Measurements from ENCODE around the gene MYL3. TPM values are rescaled to one million over a fixed set of nuclear protein-coding genes. Genes with fewer than 3 reads are reported as not detected.

MYL3 gene
- total RNA-seq, 4 donors from 2014 or later, result 1.5 to 17.3 TPM; not detected in 2

DNA sequence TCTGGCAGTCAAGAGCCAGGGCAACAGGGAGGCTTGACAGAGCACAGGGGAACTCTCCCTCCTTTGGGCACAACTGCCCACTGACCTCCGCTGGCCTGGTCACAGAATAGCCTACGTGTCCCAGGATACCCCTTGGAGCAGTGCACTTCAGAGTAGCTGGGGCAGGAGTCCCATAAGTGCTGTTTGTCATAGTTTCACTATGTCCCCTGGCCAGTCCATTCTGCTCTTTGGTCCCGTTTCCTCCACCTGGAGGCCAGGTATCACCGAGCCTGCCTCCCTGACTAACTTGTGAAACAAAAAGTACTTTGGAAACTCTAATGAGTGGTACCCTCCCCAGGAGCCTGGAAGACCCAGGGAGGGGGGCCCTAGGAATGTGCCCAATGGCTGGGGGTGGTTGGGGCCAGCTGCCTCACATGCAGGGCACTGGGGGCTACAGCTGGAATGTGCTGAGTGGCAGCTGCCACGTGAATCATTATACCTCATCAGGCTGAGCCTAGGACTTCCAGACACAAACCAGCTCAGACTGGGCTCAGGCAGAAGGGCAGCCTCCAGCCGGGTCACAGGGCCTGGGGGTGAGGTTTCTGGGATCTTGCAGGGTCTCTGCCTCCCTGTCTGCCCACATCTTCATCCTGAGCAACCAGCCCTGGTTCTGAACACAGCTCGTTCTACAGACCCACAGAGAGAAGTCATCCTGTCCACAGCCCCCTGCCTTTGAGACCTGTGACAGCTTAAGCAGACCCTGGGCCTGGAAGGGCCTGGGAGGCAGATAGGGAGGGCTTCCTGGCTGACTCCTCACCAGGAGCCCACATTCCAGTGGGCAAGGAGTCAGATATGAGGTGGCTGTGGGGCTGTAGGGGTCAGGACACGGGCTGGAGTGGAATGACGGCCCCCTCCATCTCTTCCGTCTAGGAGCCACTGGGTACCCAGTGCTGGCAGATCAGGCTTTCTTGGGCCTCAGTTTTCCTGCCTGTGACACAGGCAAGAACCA lies 13.4 kb upstream of the MYL3 start:
- peaks cover 0 to 10% (median 1%) of the 10 kb centered on the region in 4 donors for H3K4me1 ChIP-seq
- no peak overlapping the region for H3K27ac ChIP-seq
- DNase-seq, result no peak

DNA sequence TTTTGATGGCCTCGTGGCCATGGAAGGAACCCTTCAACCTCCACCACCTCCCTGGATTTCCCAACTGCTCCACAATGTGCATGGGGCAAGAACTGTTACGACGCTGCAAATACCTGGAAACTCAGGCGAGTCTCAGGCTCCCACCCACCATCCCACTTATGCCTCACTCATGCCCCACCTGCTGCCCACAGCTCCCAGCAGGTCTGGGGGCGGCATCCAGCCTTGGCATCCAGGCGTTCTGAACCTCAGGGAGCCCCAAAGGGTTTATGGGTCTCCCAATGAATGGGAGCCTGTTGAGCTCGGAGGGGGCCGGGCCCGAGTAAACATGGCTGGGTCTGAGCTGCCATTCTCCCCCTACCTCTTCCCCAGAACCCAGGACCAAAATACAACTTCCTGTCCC lies 12.3 kb upstream of the MYL3 start:
- Histone ChIP-seq H3K27me3 (no peaks in the 10 kb centered on the region), H3K4me1 (no peaks in the 10 kb centered on the region), H3K9me3 (no peaks in the 10 kb centered on the region), H3K4me3 (no peak overlapping the region), H3K36me3 (no peaks in the 10 kb centered on the region), H3K27ac (no peak overlapping the region)
- no peak for TF ChIP-seq POLR2A (IDR thresholded peaks at IDR 0.05)
- TF ChIP-seq, protein P1, sequence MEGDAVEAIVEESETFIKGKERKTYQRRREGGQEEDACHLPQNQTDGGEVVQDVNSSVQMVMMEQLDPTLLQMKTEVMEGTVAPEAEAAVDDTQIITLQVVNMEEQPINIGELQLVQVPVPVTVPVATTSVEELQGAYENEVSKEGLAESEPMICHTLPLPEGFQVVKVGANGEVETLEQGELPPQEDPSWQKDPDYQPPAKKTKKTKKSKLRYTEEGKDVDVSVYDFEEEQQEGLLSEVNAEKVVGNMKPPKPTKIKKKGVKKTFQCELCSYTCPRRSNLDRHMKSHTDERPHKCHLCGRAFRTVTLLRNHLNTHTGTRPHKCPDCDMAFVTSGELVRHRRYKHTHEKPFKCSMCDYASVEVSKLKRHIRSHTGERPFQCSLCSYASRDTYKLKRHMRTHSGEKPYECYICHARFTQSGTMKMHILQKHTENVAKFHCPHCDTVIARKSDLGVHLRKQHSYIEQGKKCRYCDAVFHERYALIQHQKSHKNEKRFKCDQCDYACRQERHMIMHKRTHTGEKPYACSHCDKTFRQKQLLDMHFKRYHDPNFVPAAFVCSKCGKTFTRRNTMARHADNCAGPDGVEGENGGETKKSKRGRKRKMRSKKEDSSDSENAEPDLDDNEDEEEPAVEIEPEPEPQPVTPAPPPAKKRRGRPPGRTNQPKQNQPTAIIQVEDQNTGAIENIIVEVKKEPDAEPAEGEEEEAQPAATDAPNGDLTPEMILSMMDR (IDR thresholded peaks at IDR 0.05), result no peak
- no peak for DNase-seq

More for the DNA sequence above, 13.4 kb upstream of the MYL3 start:
- TF ChIP-seq, protein P1 (IDR thresholded peaks at IDR 0.05), result no peak
- TF ChIP-seq POLR2A (IDR thresholded peaks at IDR 0.05), result no peak
- Histone ChIP-seq H3K9me3 (no peaks in the 10 kb centered on the region), H3K27me3 (peaks cover 0 to 5% of the 10 kb centered on the region in 2 donors), H3K36me3 (no peaks in the 10 kb centered on the region), H3K4me3 (no peak overlapping the region)

DNA sequence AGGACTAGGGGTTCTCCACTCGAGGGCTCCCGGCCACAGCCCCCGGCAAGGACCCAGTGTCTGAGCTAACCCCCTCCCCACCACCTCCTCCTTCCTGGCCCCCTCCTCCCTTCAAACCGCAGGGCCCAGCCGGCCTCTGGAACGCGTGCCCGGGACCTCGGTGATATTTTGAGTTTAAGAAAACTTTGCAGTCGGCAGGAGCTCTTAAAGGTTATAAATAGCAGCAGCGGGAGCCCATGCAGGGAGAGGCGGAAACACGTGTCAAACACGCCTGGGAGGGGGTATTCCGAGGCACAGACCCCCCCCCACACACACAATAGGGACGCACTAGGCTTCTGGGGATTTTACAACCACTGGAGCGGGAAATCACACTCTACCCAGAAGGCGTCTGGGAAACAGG lies 11.2 kb upstream of the MYL3 start:
- Histone ChIP-seq H3K27me3 (no peaks in the 10 kb centered on the region), H3K9me3 (no peaks in the 10 kb centered on the region), H3K36me3 (no peaks in the 10 kb centered on the region), H3K4me1 (no peaks in the 10 kb centered on the region), H3K27ac (peak overlapping the region in 3 of 4 donors; percentile 10 to 50 (median 49)), H3K4me3 (no peak overlapping the region)
- DNase-seq, result no peak
- TF ChIP-seq, protein P1 (IDR thresholded peaks at IDR 0.05), result no peak
- TF ChIP-seq POLR2A (IDR thresholded peaks at IDR 0.05), result no peak

DNA sequence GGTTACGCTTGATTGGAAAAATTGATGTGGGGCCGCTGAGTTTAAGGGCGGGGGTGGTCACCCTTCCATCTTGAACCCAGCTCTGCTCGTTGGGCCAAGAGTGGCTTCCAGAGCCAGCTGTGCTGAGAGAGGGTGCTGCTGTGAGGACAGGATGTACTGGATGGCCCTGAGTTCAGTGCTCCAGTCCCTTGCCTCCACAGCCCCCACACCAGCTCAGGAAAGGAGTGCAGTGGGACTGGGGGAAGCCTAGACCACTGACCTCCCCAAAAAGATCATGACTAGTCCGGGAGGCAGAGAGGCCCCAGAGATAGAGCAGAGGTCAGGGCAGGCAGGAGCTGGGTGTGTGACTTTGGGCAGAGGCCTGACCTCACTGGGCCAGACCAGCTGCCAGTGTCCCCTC lies 10.3 kb upstream of the MYL3 start:
- Histone ChIP-seq H3K9me3 (no peaks in the 10 kb centered on the region), H3K27me3 (no peaks in the 10 kb centered on the region), H3K27ac (peak overlapping the region in 3 of 4 donors; percentile 10 to 50 (median 49)), H3K4me1 (no peaks in the 10 kb centered on the region), H3K4me3 (no peak overlapping the region), H3K36me3 (no peaks in the 10 kb centered on the region)
- DNase-seq, result no peak
- TF ChIP-seq POLR2A (IDR thresholded peaks at IDR 0.05), result no peak

DNA sequence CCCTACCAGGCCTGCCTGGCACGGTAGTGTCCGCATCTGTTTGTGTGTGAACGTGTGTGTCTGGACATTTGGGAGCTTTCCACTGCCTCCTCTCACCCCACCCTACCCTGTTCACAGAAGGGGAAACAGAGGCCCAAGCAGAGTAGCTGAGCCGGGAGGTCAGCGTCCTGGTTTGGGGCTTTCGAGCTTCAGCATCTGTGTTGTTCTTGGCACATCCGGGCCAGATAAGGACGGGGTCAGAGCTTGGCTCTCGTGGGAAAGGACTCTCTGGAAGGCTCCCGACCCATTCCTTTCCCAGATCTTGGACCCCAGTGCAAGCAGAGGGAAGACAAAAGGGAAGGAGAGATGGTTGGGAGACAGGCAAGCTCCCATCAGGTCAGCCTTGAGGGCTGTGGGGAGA lies 8.0 kb upstream of the MYL3 start:
- Histone ChIP-seq H3K36me3 (no peaks in the 10 kb centered on the region), H3K27me3 (no peaks in the 10 kb centered on the region), H3K4me1 (peaks cover 0 to 15% (median 0%) of the 10 kb centered on the region in 4 donors), H3K9me3 (no peaks in the 10 kb centered on the region), H3K27ac (no peak overlapping the region), H3K4me3 (no peak overlapping the region)
- TF ChIP-seq POLR2A (IDR thresholded peaks at IDR 0.05), result no peak
- TF ChIP-seq, protein P1 (IDR thresholded peaks at IDR 0.05), result no peak
- DNase-seq, result no peak

DNA sequence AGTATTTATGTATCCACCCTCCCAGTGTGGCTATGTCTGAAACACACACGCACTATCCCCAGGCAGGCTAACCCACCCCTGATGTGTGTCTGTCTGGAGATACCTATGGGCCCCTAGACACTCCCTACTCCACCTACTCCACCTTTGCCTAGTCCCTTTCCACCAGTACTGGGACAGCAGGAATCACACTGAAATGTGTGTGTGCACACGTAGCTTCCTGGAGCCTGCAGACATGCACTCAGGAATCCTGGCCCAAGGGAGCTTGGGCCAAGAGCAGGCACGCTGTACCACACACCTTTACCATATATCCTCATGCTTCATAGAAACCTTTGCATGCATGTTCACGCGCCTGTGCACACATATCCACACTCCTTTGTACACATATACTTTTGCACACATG lies 7.4 kb upstream of the MYL3 start:
- no peak overlapping the region for H3K27ac ChIP-seq
- no peak for TF ChIP-seq POLR2A (IDR thresholded peaks at IDR 0.05)
- TF ChIP-seq, protein P1 (IDR thresholded peaks at IDR 0.05), result no peak
- no peaks in the 10 kb centered on the region for H3K9me3 ChIP-seq
- H3K36me3 ChIP-seq, result no peaks in the 10 kb centered on the region
- H3K4me3 ChIP-seq, result no peak overlapping the region
- no peak for DNase-seq
- H3K4me1 ChIP-seq, result peaks cover 0 to 15% (median 0%) of the 10 kb centered on the region in 4 donors
- H3K27me3 ChIP-seq, result no peaks in the 10 kb centered on the region
